Peyer's patch (tissue), 4 donors: Measurements from ENCODE around the gene EEFSEC. TPM values are rescaled to one million over a fixed set of nuclear protein-coding genes. Genes with fewer than 3 reads are reported as not detected.

Experiments
- DNase-seq, 3 donors: peaks; one replicate each; pipeline ENCODE4 v3.0.0-alpha.2; 2017 to 2019
- H3K27ac ChIP-seq, 4 donors: fragments of 200-600 bp; sonication (generic); one replicate each; pipeline ENCODE4 v1.5.1; 2016 to 2019
- H3K27me3 ChIP-seq, 2 donors: fragments of 200-600 bp; sonication (generic); one replicate each; pipeline ENCODE4 v1.5.1; 2019
- H3K36me3 ChIP-seq, 3 donors: fragments of 200-600 bp; sonication (generic); one replicate each; pipeline ENCODE4 v1.5.1; 2016 to 2019
- H3K4me1 ChIP-seq, 4 donors: fragments of 200-600 bp; sonication (generic); one replicate each; pipeline ENCODE4 v1.5.1; 2016 to 2019
- H3K4me3 ChIP-seq, 4 donors: fragments of 200-600 bp; sonication (generic); 1 replicate in 3 of 4; 2 replicates in 1 of 4; pipeline ENCODE4 v1.5.1; 2016 to 2019; ENCODE audit warnings: mild to moderate bottlenecking in 1 of 4
- H3K9me3 ChIP-seq, 4 donors: fragments of 200-600 bp; sonication (generic); one replicate each; pipeline ENCODE4 v1.5.1; 2016 to 2019; ENCODE audit warnings: mild to moderate bottlenecking in 1 of 4
- CTCF ChIP-seq, 6 experiments: fragments of 450-650 bp in 4 of 6; fragments of 200-600 bp in 2 of 6; sonication (generic) in 1 of 6; IDR thresholded peaks; one replicate each; pipeline ENCODE4 v1.5.1; 2017 to 2019; ENCODE audit warnings: antibody characterized with exemption in 6 of 6, mild to moderate bottlenecking in 3 of 6, moderate library complexity in 1 of 6
- POLR2A ChIP-seq, 2 donors: fragments of 450-650 bp; IDR thresholded peaks; one replicate each; pipeline ENCODE4 v1.5.1; 2017; ENCODE audit warnings: antibody characterized with exemption in 2 of 2, mild to moderate bottlenecking in 2 of 2, moderate library complexity in 2 of 2
- total RNA-seq, 4 donors: library from RNA; depleted of rRNA; stranded (reverse); fragments of >200 nt; gene quantifications; one replicate each; pipeline ENCODE4 v1.1.0, GENCODE V29; 2016

Gene EEFSEC
- total RNA-seq, 4 donors from 2014 or later, result 11.7 to 50.3 (median 19.6) TPM

- H3K4me3 ChIP-seq, result no peak overlapping the region
- H3K36me3 ChIP-seq, result no peaks in the 10 kb centered on the region
- no peak overlapping the region for H3K27ac ChIP-seq
- no peaks in the 10 kb centered on the region for H3K27me3 ChIP-seq
- H3K9me3 ChIP-seq, result no peaks in the 10 kb centered on the region
- TF ChIP-seq POLR2A (IDR thresholded peaks at IDR 0.05) (no peak), CTCF (IDR thresholded peaks at IDR 0.05) (no peak)
- no peak for DNase-seq
- no peaks in the 10 kb centered on the region for H3K4me1 ChIP-seq
Observed at GRCh38 chr3:128187495-128187894, 34.2 kb downstream of the EEFSEC start.

- no peak overlapping the region for H3K27ac ChIP-seq
- H3K4me1 ChIP-seq, result no peaks in the 10 kb centered on the region
- H3K9me3 ChIP-seq, result no peaks in the 10 kb centered on the region
- H3K36me3 ChIP-seq, result no peaks in the 10 kb centered on the region
- no peak for TF ChIP-seq CTCF (IDR thresholded peaks at IDR 0.05)
- TF ChIP-seq POLR2A (IDR thresholded peaks at IDR 0.05), result no peak
- H3K27me3 ChIP-seq, result no peaks in the 10 kb centered on the region
- DNase-seq, result no peak
- H3K4me3 ChIP-seq, result no peak overlapping the region
Observed at GRCh38 chr3:128188326-128188725, 35.0 kb downstream of the EEFSEC start.

GRCh38 chr3:128188956-128189355, 35.7 kb downstream of the EEFSEC start:
- Histone ChIP-seq H3K27ac (no peak overlapping the region), H3K27me3 (no peaks in the 10 kb centered on the region), H3K36me3 (no peaks in the 10 kb centered on the region), H3K4me3 (no peak overlapping the region), H3K4me1 (no peaks in the 10 kb centered on the region), H3K9me3 (no peaks in the 10 kb centered on the region)
- no peak for DNase-seq
- TF ChIP-seq CTCF (IDR thresholded peaks at IDR 0.05) (no peak), POLR2A (IDR thresholded peaks at IDR 0.05) (no peak)

GRCh38 chr3:128190501-128190900, 37.2 kb downstream of the EEFSEC start:
- no peak overlapping the region for H3K27ac ChIP-seq
- no peak for DNase-seq

GRCh38 chr3:128192131-128192530, 38.9 kb downstream of the EEFSEC start:
- no peaks in the 10 kb centered on the region for H3K9me3 ChIP-seq
- H3K27ac ChIP-seq, result no peak overlapping the region
- DNase-seq, result no peak
- H3K4me1 ChIP-seq, result no peaks in the 10 kb centered on the region
- no peaks in the 10 kb centered on the region for H3K36me3 ChIP-seq
- TF ChIP-seq CTCF (IDR thresholded peaks at IDR 0.05), result no peak
- no peak for TF ChIP-seq POLR2A (IDR thresholded peaks at IDR 0.05)
- no peaks in the 10 kb centered on the region for H3K27me3 ChIP-seq
- no peak overlapping the region for H3K4me3 ChIP-seq

More at GRCh38 chr3:128190501-128190900, 37.2 kb downstream of the EEFSEC start:
- H3K36me3 ChIP-seq, result no peaks in the 10 kb centered on the region
- H3K4me3 ChIP-seq, result no peak overlapping the region
- no peaks in the 10 kb centered on the region for H3K4me1 ChIP-seq
- no peak for TF ChIP-seq CTCF (IDR thresholded peaks at IDR 0.05)
- TF ChIP-seq POLR2A (IDR thresholded peaks at IDR 0.05), result no peak
- no peaks in the 10 kb centered on the region for H3K9me3 ChIP-seq
- no peaks in the 10 kb centered on the region for H3K27me3 ChIP-seq

GRCh38 chr3:128193168-128193567, 39.9 kb downstream of the EEFSEC start:
- Histone ChIP-seq H3K27ac (no peak overlapping the region), H3K4me3 (no peak overlapping the region), H3K27me3 (no peaks in the 10 kb centered on the region), H3K9me3 (no peaks in the 10 kb centered on the region), H3K4me1 (no peaks in the 10 kb centered on the region), H3K36me3 (no peaks in the 10 kb centered on the region)
- DNase-seq, result no peak
- TF ChIP-seq CTCF (IDR thresholded peaks at IDR 0.05) (no peak), POLR2A (IDR thresholded peaks at IDR 0.05) (no peak)
